HG03095 (cell line): ENCODE results near the gene LARGE2.
"Not testable (repeated sequence)": the region's sequence is repeated elsewhere in the genome, so short reads cannot be mapped to it uniquely, and the experiment has no call there.

Experiments
- ATAC-seq: cut with Tn5 transposase; IDR thresholded peaks from one replicate; pipeline ENCODE4 v1.9.1; 2021; ENCODE audit warnings: moderate library complexity; ENCODE audit not compliant: unreplicated experiment

The LARGE2 gene

DNA sequence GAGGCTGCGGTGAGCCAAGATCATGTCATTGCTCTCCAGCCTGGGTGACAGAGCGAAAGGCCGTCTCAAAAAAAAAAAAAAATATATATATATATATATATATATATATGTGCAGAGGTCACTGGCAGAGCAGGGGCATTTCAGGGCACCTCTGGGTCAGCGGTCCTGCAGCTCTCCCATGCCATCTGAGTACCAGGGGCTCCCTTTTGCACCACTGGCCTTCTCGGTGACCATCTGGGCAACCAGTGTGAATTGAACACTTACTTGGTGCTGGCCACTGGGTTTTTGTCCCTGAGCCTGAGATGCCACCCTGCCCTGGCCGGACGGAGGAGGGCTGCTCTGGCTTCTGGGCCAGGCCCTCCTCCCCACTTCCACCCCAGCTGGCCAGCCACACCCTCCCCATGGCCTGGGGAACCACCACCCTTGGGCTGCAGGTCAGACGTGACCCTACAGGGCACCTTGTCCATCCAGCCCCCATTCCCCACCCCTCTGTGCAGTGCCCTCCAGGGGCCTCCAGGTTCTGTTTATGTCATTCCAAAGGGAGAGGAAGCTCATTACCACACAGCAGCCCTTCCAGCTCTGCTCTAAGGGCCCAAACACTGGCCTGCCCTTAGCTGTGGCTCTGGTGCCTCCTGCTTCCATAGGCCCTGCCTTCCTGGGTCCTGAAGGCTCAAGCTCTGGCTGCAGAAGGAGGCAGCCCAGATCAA lies 26.8 kb upstream of the LARGE2 start:
- ATAC-seq, result no peak

DNA sequence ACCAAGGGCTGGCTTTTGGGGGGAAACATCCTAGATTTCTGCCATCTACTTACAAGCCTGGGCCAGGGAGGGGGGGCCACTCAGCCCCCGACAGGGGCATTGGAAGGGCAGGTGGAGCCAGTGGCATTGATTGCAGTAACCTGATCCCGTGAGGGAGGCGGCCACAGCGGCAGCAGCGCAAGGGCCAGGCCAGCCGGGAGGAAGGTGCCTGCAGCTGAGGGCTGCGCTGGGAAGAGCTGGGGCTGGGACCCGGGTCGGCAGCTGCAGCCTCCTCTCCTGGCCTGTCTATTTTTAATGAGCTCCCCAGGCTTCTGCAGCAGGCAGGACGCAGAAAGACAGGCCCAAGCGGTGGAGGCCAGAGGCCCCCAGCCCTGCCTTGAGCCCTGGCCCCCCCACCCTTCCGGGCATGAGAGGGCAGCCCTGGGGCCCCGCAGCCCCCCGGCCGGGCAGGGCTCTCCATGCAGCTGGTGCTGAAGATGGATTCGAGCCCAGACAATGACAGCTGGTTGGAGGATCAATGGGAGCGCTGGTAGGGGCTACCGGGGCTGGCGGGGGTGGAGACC lies 26.0 kb upstream of the LARGE2 start:
- ATAC-seq, result no peak

DNA sequence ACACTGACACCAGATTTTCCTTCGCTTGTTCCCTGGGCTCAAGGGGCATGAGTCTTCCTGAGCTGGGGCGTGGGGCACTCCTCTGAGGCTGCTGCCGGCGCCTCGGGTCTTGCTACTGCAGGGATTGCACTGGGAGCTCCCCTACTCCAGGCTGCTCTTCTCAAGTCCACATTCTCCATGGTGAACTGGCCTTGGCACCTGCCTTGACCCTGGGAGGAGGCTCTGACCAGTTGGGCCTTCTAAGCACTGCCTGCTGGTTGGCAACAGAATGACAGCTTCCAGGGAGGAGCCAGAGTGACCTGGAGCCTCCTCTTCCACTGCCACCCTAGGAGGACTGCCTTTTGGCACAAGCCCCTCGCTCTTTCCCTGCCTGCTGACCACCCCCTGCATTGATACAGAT lies 24.9 kb upstream of the LARGE2 start:
- ATAC-seq, result no peak

DNA sequence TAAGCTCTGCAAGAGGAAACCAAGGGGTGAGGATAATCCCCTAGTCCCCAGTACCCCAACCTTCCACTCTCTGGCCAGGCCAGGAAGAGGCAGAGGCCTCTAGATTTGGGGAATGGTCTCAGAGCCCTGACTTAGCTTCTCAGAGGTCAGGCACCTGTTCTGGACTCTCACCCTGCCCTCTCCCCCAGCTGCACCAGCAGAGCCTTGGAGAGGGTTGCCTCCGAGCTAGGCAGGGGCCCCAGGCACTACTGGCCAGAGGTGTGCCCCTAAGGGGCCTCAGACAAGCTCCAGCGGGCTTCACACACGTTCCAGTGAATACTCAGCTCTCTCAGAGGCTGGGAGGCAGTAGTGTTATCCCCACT lies 23.4 kb upstream of the LARGE2 start:
- ATAC-seq, result no peak

DNA sequence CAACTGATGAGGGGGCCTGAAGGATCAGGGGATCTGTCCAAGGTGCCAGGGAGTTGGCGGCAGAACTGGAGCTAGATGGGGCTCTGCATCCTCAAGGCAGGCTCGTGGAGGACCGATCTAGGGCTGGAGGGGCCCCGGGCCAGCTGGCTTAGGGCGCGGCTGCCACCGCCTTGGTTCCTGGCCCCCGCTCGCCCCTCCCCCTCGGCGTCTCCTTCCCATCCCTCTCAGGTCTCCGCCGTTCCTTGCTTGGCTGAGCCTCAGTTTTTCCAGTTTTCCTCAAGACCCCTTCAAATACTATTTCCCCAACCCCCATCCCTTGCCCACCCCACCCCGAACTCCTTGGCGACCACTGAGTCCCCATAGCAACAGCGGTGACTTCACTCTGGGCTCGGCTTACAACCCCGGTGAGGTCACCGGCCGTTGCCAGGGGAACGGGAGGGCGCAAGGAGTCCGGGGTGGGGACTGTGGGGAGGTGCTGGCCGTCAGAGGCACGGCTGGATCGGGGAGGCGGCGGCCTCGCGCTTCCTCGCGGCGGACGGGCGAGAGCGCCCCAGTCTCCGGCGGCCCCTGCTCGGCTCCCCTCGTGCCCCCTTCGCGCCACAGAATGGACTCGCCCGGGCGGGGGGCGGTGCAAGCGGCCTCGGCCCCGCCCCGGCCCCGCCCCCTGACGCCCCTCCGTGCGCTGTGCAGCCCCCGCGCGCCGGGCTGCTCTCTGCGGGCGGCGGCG lies 22.8 kb upstream of the LARGE2 start:
- ATAC-seq, result peak; percentile 66

DNA sequence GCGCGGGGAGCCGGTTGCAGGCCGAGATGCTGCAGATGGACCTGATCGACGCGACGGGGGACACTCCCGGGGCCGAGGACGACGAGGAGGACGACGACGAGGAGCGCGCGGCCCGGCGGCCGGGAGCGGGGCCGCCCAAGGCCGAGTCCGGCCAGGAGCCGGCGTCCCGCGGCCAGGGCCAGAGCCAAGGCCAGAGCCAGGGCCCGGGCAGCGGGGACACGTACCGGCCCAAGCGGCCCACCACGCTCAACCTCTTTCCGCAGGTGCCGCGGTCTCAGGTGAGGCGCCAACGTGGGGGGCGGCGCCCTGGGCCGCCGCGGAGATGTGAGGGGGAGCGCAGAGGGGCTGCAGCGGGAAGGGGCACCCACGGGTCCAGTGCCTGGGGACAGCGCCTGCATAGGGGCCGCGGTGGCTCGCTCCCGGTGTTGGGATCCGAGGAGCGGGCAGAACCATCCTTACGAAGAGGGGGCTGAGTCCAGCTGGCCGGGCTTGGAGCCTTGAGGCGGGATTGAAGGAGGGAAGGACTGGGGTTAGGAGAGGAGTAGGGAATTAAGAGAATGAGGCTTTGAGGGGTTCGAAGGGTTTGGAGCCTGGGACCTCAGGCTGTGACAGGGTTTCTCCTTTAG lies 22.2 kb upstream of the LARGE2 start:
- ATAC-seq, result not testable (repeated sequence)

DNA sequence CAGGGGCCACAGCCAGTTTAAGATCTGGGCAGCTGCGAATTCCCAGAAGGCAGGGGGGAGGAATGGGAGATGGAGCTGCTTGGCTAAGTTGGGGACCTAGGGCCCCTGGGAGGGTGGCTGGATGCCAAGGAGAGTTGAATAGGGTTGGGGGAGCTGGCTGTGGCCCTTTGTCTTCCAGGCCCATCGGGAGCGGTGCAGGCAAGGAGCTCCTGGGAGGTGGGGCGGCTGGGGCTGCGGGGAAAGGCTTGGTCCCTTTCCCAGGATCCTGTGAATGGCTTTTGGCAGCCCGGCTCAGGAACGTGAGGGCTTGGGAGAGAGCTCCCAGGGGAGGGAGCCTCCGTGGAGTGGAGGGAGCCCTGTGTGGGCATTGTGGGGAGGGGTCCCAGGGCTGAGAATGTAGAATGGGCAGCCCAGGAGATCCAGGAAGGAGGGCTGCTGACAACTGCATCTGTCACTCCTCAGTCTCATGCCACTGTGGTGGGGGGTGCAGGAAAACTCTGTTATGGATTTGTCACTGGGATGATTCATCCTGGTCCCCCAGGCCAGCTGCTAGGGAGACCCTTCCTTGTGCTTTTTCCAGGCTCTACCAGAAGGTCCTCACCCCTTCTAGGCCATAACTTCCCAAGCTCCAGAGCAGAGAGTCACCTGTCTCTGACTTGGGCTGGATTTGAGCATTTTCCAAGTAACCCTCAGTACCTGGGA lies 21.4 kb upstream of the LARGE2 start:
- ATAC-seq, result no peak

DNA sequence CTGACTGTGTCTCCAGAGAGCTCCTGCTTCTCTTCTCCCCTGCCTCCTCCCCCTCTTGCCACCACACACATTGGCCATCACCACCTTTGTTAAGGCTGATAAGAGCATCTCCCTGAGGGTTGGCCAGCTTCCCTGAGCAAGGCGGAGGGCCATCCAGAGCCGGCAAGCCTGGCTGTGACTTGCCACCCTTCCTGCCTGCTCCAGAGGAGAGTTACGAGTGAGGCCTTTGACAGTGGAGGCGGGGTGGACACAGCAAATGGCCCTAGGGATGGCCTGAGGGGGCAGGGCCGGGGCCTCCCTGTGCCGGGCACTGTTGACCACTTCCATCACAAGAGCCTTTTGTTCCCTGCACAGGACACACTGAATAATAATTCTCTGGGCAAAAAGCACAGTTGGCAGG lies 20.8 kb upstream of the LARGE2 start:
- ATAC-seq, result no peak

DNA sequence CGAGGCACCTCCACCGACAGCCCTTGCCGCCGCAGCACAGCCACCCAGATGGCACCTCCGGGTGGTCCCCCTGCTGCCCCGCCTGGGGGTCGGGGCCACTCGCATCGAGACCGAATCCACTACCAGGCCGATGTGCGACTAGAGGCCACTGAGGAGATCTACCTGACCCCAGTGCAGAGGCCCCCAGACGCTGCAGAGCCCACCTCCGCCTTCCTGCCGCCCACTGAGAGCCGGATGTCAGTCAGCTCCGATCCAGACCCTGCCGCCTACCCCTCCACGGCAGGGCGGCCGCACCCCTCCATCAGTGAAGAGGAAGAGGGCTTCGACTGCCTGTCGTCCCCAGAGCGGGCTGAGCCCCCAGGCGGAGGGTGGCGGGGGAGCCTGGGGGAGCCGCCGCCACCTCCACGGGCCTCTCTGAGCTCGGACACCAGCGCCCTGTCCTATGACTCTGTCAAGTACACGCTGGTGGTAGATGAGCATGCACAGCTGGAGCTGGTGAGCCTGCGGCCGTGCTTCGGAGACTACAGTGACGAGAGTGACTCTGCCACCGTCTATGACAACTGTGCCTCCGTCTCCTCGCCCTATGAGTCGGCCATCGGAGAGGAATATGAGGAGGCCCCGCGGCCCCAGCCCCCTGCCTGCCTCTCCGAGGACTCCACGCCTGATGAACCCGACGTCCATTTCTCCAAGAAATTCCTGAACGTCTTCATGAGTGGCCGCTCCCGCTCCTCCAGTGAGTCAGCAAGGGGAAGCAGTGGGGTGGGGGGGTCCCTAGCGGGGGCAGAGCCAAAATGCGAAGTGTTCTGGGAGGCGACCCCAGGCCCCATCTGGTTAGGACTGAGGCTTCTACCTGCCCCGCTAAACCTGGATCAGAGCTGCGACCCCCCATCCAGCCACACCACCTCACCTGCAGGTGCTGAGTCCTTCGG lies 19.7 kb upstream of the LARGE2 start:
- ATAC-seq, result no peak

DNA sequence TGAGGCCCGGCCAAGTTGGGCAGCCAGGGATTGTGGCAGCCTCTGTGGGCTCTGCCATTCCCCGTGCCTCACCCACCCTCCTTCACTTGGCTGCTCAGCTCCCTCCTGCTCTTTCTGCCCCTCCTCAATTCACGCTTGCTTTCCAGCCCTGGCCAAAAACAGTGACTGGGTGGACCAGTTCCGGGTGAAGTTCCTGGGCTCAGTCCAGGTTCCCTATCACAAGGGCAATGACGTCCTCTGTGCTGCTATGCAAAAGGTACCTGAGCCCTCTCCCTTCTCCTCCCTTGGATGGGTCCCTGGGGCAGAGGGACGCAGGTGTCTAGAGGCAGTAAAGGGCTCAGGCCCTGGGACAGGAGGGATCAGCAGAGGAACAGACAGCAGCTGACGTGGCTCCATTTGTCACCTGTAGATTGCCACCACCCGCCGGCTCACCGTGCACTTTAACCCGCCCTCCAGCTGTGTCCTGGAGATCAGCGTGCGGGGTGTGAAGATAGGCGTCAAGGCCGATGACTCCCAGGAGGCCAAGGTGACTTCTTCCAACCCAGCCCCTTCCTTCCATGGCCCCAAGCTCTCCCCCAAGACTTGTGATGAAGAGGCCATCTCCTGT lies 18.0 kb upstream of the LARGE2 start:
- no peak for ATAC-seq

DNA sequence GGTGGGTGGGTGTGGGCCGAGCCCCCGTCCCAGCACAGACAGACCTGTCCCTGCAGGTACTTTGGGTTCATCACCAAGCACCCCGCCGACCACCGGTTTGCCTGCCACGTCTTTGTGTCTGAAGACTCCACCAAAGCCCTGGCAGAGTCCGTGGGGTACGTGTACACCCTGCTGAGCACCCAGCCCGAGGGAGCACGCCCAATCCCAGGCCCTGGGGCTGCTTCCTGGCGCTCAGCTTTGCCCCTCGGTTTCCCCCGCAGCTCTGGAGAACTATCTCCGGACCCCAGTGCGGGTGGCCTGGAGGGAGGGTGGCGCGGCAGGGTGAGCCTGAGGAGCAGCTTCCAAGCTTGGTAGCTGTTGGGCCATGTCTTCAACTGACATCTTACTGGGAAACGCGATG lies 17.4 kb upstream of the LARGE2 start:
- no peak for ATAC-seq

DNA sequence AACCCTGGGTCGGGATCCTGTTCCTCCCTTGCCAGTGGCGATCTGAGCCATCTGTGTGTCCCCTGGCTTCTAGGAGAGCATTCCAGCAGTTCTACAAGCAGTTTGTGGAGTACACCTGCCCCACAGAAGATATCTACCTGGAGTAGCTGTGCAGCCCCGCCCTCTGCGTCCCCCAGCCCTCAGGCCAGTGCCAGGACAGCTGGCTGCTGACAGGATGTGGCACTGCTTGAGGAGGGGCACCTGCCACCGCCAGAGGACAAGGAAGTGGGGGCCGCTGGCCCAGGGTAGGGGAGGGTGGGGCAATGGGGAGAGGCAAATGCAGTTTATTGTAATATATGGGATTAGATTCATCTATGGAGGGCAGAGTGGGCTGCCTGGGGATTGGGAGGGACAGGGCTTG lies 16.9 kb upstream of the LARGE2 start:
- ATAC-seq, result not testable (repeated sequence)

DNA sequence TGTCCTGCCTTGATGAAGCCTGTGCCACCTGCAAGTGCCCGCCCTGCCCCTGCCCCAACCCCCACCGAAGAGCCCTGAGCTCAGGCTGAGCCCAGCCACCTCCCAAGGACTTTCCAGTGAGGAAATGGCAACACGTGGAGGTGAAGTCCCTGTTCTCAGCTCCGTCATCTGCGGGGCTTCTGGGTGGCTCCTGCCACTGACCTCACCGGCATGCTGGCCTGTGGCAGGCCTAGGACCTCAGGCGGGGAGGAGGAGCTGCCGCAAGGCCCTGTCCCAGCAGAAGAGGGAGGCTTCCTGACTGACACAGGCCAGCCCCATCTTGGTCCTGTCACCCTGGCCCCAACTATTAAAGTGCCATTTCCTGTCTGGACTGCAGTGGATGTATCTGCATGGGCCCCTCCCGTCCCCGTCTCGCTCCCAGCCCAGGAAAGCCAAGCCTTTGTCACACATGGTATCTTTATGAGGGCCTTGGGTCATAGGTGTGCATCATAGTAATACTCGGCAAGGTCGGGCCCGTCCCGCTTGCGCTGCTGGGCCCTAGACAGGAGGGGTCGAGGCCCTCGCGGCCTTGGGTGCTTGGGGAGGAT lies 16.3 kb upstream of the LARGE2 start:
- ATAC-seq, result no peak

DNA sequence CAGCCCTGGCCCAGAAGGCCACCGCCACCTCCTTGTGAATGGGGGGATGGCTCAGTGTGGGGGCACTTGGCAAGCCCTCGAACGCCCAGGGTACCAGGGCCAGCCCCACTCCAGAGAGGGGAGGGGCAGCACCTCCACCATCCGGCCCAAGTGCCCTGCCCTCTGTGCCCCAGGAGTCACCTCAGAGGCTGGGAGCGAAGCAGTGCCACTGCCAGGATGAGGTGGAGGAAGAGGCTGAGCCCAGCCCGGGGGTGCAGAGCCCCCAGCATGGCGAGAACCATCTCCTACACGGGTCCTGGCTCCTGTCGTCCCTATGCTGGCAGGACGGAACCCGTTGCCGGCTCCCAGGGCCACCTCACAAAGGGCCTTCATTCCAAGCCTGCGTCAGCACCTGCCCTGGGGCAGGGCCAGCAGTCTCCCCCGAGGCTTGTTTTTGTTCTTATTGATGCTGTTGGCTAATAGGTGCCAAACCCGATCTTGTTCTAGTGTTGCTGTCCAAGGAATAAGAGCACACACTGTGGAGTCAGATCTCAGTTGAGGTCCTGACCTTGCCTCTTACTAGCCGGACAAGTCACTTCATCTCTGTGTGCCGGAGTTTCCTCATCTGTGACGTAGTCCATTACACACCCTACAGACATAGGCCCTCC lies 15.4 kb upstream of the LARGE2 start, which contains the start of gene FREY1:
Gene FREY1 (minus strand): TSS at position 307 of the 647 bp plus-strand sequence. CDS start 26 bp downstream, at position 281.
- ATAC-seq, result no peak

DNA sequence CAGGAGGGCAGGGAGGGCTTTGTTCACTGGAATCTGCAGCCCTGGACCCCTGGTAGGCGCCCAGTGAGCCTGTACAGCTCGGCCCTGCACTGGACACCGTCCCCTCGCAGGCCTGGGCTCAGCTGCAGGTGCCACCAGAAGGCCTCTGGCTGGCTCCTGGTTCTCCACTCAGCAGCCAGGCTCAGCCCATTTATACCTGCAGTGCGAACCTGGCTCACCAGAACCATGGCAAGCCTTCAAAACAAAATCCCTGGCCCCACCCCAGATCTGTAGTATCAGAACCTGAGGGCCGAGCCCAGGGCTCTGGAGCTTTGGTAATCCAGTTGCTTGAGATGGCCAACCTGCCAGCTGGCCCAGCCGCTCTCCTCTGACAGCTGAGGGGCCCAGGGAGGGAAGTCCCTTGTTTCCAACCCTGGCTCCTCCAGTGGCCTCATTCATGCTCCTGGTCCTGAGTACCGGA lies 14.5 kb upstream of the LARGE2 start:
- no peak for ATAC-seq

DNA sequence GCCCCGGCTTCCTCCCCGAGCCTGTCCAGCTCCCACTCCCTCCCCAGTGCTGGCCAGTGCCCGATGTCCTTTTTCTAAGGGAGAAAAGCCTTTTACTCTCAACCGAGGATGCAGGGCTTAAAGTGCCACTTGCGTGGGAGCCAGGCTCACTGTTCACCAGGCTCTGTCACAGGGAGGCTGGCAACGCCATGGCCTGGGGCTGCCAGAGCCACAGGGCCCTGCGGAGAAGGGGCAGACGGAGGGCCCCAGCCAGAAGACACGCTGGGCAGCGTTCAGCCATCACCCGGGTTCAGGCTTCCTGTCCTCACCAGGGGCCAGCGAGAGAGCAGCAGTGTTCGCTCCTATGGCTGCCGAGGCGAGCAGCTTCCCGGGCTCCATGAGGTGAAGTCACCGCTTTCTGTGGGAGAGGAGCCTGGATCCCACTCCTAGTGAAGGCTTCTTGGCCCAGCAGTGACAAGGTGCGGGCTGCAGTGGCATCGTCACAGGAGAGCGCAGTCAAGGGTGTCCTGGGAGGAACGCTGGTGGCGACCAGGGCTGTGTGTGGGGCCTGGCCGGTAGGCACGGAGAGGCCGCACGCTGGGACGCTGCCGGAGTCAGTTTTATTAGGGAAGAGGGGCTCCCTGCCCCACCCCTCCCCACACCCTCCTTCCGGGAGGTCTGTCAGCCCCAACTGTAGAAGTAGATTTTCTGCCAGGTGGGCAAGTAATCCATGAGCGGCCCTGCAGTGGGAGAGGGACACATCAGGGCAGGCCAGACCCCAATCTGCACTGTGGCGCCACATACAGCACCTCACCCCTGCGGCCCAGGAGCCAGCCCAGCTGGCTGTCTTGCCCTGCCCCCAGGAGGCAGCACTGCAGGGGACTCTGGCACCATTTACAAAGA lies 12.6 kb upstream of the LARGE2 start:
- no peak for ATAC-seq

DNA sequence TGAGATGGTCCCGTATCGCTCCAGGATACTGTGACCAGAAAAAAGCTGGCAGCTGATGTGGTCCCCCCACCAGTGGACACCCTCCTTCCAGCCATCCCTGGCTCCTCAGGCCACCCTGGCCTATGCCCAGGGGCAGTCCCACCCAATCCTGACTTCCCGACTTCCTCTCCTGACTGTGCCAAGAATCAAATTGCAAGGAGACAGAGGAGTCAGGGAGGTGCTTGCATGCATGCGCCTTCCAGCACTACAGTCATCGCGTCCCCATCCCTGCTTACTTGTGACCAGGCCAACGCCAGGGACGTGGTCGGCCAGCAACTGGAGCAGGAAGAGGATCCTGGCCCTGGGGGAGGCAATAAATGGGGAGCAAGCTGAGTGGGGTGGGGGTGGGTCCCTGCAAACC lies 11.8 kb upstream of the LARGE2 start:
- ATAC-seq, result no peak

DNA sequence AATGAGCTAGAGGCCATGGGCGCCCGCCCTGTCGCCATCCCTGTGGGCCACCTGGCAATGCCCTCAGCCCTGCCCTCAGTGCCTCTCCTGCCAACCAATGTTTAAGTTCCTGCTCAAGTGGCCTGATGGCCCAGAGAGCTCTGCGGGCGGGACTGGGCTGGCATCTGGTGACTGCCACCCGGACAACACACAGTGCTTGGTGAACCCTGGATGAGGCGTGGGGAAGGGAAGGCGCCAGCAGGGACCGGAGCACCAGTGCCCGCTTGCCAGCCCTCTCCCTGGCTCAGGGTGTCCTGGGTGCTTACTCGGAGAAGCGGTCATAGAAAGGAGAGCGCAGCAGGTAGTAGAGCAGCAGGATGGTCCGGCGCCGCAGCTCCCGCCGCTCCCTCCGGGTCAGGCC lies 8.9 kb upstream of the LARGE2 start:
- ATAC-seq, result no peak
